Measurements from ENCODE around the gene TEX26.

Gene TEX26

DNA sequence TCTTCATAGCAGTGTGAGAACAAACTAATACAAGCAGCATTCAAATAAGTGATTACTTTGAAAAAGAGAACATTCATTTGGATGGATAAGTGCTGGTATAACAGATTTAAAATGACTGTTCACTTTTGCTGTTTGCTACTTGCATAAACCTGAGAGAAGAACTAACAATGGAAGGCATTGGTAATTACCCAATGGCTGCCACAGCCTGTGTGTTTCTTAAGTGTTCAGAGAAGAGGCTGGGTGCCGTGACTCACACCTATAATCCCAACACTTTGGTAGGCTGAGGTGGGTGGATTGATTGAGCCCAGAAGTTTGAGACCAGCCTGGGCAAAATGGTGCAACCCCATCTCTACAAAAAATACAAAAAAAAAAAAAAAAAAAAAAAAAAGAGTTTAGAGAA, 4.9 kb upstream of the TEX26 start:
- no peaks in the 10 kb centered on the region for H3K9me2 ChIP-seq (replicated peaks; ENCODE audit: insufficient read depth, low read length)
- H4K20me1 ChIP-seq (ENCODE audit: low read depth, low read length) = no peaks in the 10 kb centered on the region
- H3K36me3 ChIP-seq (ENCODE audit: low read length) = no peaks in the 10 kb centered on the region
- H3K9me3 ChIP-seq (ENCODE audit: insufficient read depth, low read length) = no peaks in the 10 kb centered on the region
- H3K4me2 ChIP-seq (ENCODE audit: low read depth, low read length, poor library complexity, severe bottlenecking) = no peak overlapping the region
- no peaks in the 10 kb centered on the region for H3K79me2 ChIP-seq (ENCODE audit: insufficient read depth, low read length)
- H3K4me3 ChIP-seq (ENCODE audit: insufficient read depth, low read length, poor library complexity, severe bottlenecking) = no peak overlapping the region
- TF ChIP-seq, protein P1, sequence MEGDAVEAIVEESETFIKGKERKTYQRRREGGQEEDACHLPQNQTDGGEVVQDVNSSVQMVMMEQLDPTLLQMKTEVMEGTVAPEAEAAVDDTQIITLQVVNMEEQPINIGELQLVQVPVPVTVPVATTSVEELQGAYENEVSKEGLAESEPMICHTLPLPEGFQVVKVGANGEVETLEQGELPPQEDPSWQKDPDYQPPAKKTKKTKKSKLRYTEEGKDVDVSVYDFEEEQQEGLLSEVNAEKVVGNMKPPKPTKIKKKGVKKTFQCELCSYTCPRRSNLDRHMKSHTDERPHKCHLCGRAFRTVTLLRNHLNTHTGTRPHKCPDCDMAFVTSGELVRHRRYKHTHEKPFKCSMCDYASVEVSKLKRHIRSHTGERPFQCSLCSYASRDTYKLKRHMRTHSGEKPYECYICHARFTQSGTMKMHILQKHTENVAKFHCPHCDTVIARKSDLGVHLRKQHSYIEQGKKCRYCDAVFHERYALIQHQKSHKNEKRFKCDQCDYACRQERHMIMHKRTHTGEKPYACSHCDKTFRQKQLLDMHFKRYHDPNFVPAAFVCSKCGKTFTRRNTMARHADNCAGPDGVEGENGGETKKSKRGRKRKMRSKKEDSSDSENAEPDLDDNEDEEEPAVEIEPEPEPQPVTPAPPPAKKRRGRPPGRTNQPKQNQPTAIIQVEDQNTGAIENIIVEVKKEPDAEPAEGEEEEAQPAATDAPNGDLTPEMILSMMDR (IDR thresholded peaks at IDR 0.05; ENCODE audit: insufficient read depth, low read length, poor library complexity, severe bottlenecking) = no peak
- TF ChIP-seq EZH2phosphoT487 (conservative IDR thresholded peaks at IDR 0.05; ENCODE audit: low read length) = no peak
- no peaks in the 10 kb centered on the region for H3K27me3 ChIP-seq (ENCODE audit: low read length)
- no peak overlapping the region for H3K27ac ChIP-seq (ENCODE audit: low read depth, low read length)
- no peaks in the 10 kb centered on the region for H3F3A ChIP-seq (ENCODE audit: insufficient read depth)
- H2AFZ ChIP-seq (ENCODE audit: low read depth, low read length, severe bottlenecking) = no peak overlapping the region
- H3K9ac ChIP-seq (ENCODE audit: low read length) = no peak overlapping the region

GRCh38 chr13:30928978-30929377, 3.5 kb upstream of the TEX26 start:
- TF ChIP-seq EZH2phosphoT487 (conservative IDR thresholded peaks at IDR 0.05; ENCODE audit: low read length) = no peak
- TF ChIP-seq, protein P1 (IDR thresholded peaks at IDR 0.05; ENCODE audit: insufficient read depth, low read length, poor library complexity, severe bottlenecking) = no peak
- H3F3A ChIP-seq (ENCODE audit: insufficient read depth) = no peaks in the 10 kb centered on the region

DNA sequence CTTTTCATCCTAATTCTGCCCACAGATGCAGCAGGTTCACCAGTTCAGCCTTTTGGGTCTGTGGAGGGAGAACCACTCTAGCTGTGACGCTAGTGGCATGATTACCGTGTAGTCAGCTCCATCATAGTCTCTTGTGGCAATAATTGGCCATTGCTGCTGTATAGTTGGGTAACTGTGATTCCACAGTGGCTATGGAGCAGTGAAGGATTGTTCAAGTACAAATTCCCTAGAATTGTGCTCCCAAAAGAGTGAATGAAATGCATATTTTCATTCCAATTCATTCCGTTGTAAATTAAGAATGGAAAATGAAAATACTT, 856 bp downstream of the TEX26 start:
- Histone ChIP-seq H2AFZ (ENCODE audit: low read depth, low read length, severe bottlenecking) (no peak overlapping the region), H4K20me1 (ENCODE audit: low read depth, low read length) (no peaks in the 10 kb centered on the region), H3K27me3 (ENCODE audit: low read length) (no peaks in the 10 kb centered on the region), H3K4me2 (ENCODE audit: low read depth, low read length, poor library complexity, severe bottlenecking) (no peak overlapping the region), H3F3A (ENCODE audit: insufficient read depth) (no peaks in the 10 kb centered on the region), H3K4me3 (ENCODE audit: insufficient read depth, low read length, poor library complexity, severe bottlenecking) (no peak overlapping the region), H3K79me2 (ENCODE audit: insufficient read depth, low read length) (no peaks in the 10 kb centered on the region), H3K9ac (ENCODE audit: low read length) (no peak overlapping the region), H3K27ac (ENCODE audit: low read depth, low read length) (no peak overlapping the region), H3K9me3 (ENCODE audit: insufficient read depth, low read length) (no peaks in the 10 kb centered on the region), H3K36me3 (ENCODE audit: low read length) (no peaks in the 10 kb centered on the region), H3K9me2 (replicated peaks; ENCODE audit: insufficient read depth, low read length) (no peaks in the 10 kb centered on the region)
- TF ChIP-seq, protein P1 (IDR thresholded peaks at IDR 0.05; ENCODE audit: insufficient read depth, low read length, poor library complexity, severe bottlenecking) = no peak
- TF ChIP-seq EZH2phosphoT487 (conservative IDR thresholded peaks at IDR 0.05; ENCODE audit: low read length) = no peak

More at GRCh38 chr13:30928978-30929377, 3.5 kb upstream of the TEX26 start:
- Histone ChIP-seq H2AFZ (ENCODE audit: low read depth, low read length, severe bottlenecking) (no peak overlapping the region), H3K4me3 (ENCODE audit: insufficient read depth, low read length, poor library complexity, severe bottlenecking) (no peak overlapping the region), H3K27ac (ENCODE audit: low read depth, low read length) (no peak overlapping the region), H3K4me2 (ENCODE audit: low read depth, low read length, poor library complexity, severe bottlenecking) (no peak overlapping the region), H3K79me2 (ENCODE audit: insufficient read depth, low read length) (no peaks in the 10 kb centered on the region), H3K9me3 (ENCODE audit: insufficient read depth, low read length) (no peaks in the 10 kb centered on the region), H4K20me1 (ENCODE audit: low read depth, low read length) (no peaks in the 10 kb centered on the region), H3K27me3 (ENCODE audit: low read length) (no peaks in the 10 kb centered on the region), H3K9me2 (replicated peaks; ENCODE audit: insufficient read depth, low read length) (no peaks in the 10 kb centered on the region), H3K9ac (ENCODE audit: low read length) (no peak overlapping the region), H3K36me3 (ENCODE audit: low read length) (no peaks in the 10 kb centered on the region)

DNA sequence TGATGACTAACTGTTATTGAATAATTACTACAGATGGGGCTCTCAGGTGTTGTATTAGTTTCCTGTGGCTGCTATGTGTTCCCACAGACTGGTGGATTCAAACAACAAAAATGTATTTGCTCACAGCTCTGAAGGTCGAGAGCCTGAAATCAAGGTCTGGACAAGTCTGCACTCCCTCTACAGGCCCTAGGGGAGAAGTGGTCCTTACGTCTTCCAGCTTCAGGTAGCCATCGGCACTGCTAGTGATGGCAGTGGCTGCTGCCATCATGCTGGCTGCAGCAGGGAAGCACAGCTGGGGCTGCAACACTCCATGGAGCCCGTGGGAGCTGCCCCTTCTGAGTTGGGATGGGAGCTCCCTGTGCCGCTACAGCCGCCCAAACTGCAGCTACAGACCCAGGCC, 1.9 kb downstream of the TEX26 start:
- TF ChIP-seq EZH2phosphoT487 (conservative IDR thresholded peaks at IDR 0.05; ENCODE audit: low read length) = no peak
- TF ChIP-seq, protein P1 (IDR thresholded peaks at IDR 0.05; ENCODE audit: insufficient read depth, low read length, poor library complexity, severe bottlenecking) = no peak
- H3K4me2 ChIP-seq (ENCODE audit: low read depth, low read length, poor library complexity, severe bottlenecking) = no peak overlapping the region
- H3K4me3 ChIP-seq (ENCODE audit: insufficient read depth, low read length, poor library complexity, severe bottlenecking) = no peak overlapping the region
- H3K36me3 ChIP-seq (ENCODE audit: low read length) = no peaks in the 10 kb centered on the region
- H4K20me1 ChIP-seq (ENCODE audit: low read depth, low read length) = no peaks in the 10 kb centered on the region
- H3K27ac ChIP-seq (ENCODE audit: low read depth, low read length) = no peak overlapping the region
- no peaks in the 10 kb centered on the region for H3K27me3 ChIP-seq (ENCODE audit: low read length)
- H3K79me2 ChIP-seq (ENCODE audit: insufficient read depth, low read length) = no peaks in the 10 kb centered on the region
- no peak overlapping the region for H3K9ac ChIP-seq (ENCODE audit: low read length)
- H3K9me3 ChIP-seq (ENCODE audit: insufficient read depth, low read length) = no peaks in the 10 kb centered on the region
- no peak overlapping the region for H2AFZ ChIP-seq (ENCODE audit: low read depth, low read length, severe bottlenecking)
- H3F3A ChIP-seq (ENCODE audit: insufficient read depth) = no peaks in the 10 kb centered on the region
- no peaks in the 10 kb centered on the region for H3K9me2 ChIP-seq (replicated peaks; ENCODE audit: insufficient read depth, low read length)
